HEK293 (cell line): ENCODE data around the gene VWA3B.

Experiments used
- REST ChIP-seq: fragments of 450-650 bp; formaldehyde crosslinking; IDR thresholded peaks from 2 replicates; pipeline ENCODE4 v1.5.1; 2016; ENCODE audit warnings: missing biosample characterization, missing genetic modification characterization
- ZBTB49 ChIP-seq: fragments of 450-650 bp; formaldehyde crosslinking; IDR thresholded peaks from 2 replicates; pipeline ENCODE4 v1.5.1; 2016; ENCODE audit warnings: missing biosample characterization, missing genetic modification characterization, low read depth

GRCh38 chr2:98172150-98172765 is 85.3 kb downstream of the VWA3B start:
- no peak for TF ChIP-seq ZBTB49 (tag by site-specific recombination)
- TF ChIP-seq REST, result no peak
